IPS-15b (cell line): Measurements from ENCODE around the gene LMO4.

Source experiments
- H3K27me3 ChIP-seq: one replicate; pipeline ENCODE4 v1.6.1; 2013; ENCODE audit warnings: low read length; ENCODE audit not compliant: control insufficient read depth, insufficient read depth
- H3K36me3 ChIP-seq: one replicate; pipeline ENCODE4 v1.6.1; 2013; ENCODE audit warnings: low read length; ENCODE audit not compliant: control insufficient read depth, insufficient read depth
- H3K4me1 ChIP-seq: one replicate; pipeline ENCODE4 v1.6.1; 2013; ENCODE audit warnings: mild to moderate bottlenecking, low read length; ENCODE audit not compliant: control insufficient read depth, insufficient read depth
- H3K4me3 ChIP-seq: one replicate; pipeline ENCODE4 v1.5.1; 2013; ENCODE audit warnings: low read depth, low read length
- H3K9ac ChIP-seq: one replicate; pipeline ENCODE4 v1.6.1; 2013; ENCODE audit warnings: low read depth, mild to moderate bottlenecking, low read length
- H3K9me3 ChIP-seq: one replicate; pipeline ENCODE4 v1.6.1; 2013; ENCODE audit warnings: mild to moderate bottlenecking, low read length; ENCODE audit not compliant: control insufficient read depth, insufficient read depth

The LMO4 gene

GRCh38 chr1:87369736-87370478 is 41.2 kb downstream of the LMO4 start:
- Histone ChIP-seq H3K4me1 (peaks cover 10% of the 10 kb centered on the region), H3K36me3 (no peaks in the 10 kb centered on the region), H3K27me3 (no peaks in the 10 kb centered on the region), H3K4me3 (no peak overlapping the region), H3K9ac (no peak overlapping the region), H3K9me3 (no peaks in the 10 kb centered on the region)

- H3K36me3 ChIP-seq: no peaks in the 10 kb centered on the region
- H3K4me3 ChIP-seq: no peak overlapping the region
- no peak overlapping the region for H3K9ac ChIP-seq
- no peaks in the 10 kb centered on the region for H3K27me3 ChIP-seq
- H3K9me3 ChIP-seq: no peaks in the 10 kb centered on the region
- H3K4me1 ChIP-seq: peaks cover 10% of the 10 kb centered on the region
Measured at GRCh38 chr1:87370544-87370943, 41.9 kb downstream of the LMO4 start.

GRCh38 chr1:87379306-87379705 is 50.6 kb downstream of the LMO4 start:
- no peak overlapping the region for H3K4me3 ChIP-seq
- no peaks in the 10 kb centered on the region for H3K36me3 ChIP-seq
- H3K9ac ChIP-seq: no peak overlapping the region
- H3K9me3 ChIP-seq: no peaks in the 10 kb centered on the region
- H3K4me1 ChIP-seq: no peaks in the 10 kb centered on the region
- no peaks in the 10 kb centered on the region for H3K27me3 ChIP-seq

DNA sequence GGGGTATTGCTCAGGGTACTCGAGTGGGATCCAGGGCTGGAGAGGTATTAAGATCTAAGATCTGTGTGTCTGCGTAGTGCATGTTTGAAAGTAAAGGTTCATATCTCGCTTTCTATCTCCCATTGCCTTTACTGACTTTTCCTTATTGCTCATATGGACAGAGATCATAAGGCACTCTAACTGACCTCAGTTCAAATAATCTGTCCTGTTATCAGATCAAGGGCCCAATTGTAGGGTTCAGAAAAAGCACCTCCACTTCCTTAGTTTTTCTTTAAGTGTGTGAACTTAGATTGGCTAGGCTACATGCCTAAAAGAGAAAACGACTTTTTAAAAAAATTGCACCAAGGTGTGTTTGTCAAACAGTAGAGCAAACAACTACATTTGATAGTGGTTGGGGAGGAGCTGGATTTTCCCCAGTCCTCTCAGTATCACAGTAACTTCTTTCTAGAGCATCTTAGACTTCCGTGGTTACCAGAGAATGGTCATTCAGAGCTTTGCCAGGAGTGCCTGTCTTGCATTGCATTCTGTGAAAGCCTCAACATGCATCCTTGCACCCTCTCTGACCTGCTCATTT is 57.6 kb downstream of the LMO4 start:
- Histone ChIP-seq H3K9ac (no peak overlapping the region), H3K27me3 (no peaks in the 10 kb centered on the region), H3K9me3 (no peaks in the 10 kb centered on the region), H3K4me3 (no peak overlapping the region), H3K36me3 (no peaks in the 10 kb centered on the region), H3K4me1 (no peaks in the 10 kb centered on the region)

DNA sequence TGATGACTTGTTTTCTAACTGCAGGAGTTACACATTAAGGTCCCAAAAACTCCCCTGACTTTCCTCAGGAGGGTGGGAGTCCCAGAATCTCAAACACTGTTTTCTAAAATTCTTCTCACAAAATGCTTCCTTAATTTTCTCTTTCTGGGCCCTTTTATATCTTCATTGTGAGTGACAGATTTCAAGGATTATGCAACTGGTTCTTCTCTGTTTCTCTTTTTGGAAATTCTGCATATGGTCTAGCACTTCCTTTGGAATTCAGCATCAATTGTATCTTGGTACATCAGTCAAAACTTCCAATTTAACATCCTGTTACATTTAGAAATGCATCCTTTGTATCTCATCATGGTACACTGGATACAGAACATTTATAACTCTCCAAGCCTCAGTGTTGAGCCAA is 59.7 kb downstream of the LMO4 start:
- Histone ChIP-seq H3K4me3 (no peak overlapping the region), H3K27me3 (no peaks in the 10 kb centered on the region), H3K4me1 (no peaks in the 10 kb centered on the region), H3K36me3 (no peaks in the 10 kb centered on the region), H3K9ac (no peak overlapping the region), H3K9me3 (no peaks in the 10 kb centered on the region)

GRCh38 chr1:87389011-87389410 is 60.3 kb downstream of the LMO4 start:
- H3K9ac ChIP-seq: no peak overlapping the region
- H3K27me3 ChIP-seq: no peaks in the 10 kb centered on the region
- H3K9me3 ChIP-seq: no peaks in the 10 kb centered on the region
- no peaks in the 10 kb centered on the region for H3K4me1 ChIP-seq
- H3K4me3 ChIP-seq: no peak overlapping the region
- H3K36me3 ChIP-seq: no peaks in the 10 kb centered on the region

GRCh38 chr1:87389546-87389945 is 60.9 kb downstream of the LMO4 start:
- no peaks in the 10 kb centered on the region for H3K4me1 ChIP-seq
- no peak overlapping the region for H3K4me3 ChIP-seq
- no peaks in the 10 kb centered on the region for H3K27me3 ChIP-seq
- no peaks in the 10 kb centered on the region for H3K36me3 ChIP-seq
- no peak overlapping the region for H3K9ac ChIP-seq
- H3K9me3 ChIP-seq: no peaks in the 10 kb centered on the region

DNA sequence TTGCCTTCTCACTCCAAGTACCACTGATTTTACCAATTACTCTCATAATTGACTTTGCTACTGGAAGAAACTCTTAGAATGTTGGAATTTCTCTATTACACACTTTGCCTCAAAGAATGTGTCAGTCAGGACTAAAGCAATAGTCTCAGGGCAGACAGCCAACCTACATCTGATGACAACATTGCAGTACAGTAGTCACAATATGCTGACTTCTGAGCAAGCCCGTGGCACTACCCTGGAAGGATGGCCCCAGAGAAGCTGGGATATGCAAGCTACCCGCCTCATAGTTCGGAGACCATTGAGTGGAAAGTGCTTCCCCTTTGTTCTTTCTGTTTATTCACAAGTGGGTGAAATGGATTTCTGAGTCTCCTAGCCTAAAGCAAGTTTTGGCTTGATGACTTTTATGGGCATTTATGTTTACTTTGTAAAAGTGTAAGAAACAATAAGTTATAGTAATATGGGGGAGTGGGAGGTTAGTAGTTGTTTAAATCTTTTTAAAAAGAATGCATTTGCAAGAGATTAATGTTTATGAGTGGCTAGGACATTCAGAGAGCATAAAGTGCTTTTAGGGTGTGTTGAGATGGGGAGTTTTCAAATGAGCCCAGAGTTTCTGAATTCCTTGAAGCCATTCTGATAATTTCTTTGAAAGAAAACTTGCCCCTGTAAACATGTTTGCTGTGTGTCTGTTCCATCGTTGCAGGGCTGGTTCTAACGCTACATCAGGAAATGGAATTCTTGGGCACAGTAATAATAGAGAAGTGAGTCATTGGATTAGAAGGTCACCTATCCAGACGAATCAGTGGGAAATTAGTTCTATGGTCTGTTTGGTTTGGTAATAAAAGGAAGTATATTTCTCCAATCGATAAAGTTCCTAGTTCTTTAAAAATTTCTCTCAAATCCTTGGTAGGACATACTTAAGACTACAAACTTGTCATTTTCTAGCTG is 63.8 kb downstream of the LMO4 start:
- no peaks in the 10 kb centered on the region for H3K27me3 ChIP-seq
- no peaks in the 10 kb centered on the region for H3K9me3 ChIP-seq
- H3K36me3 ChIP-seq: no peaks in the 10 kb centered on the region
- no peaks in the 10 kb centered on the region for H3K4me1 ChIP-seq
- H3K4me3 ChIP-seq: no peak overlapping the region
- no peak overlapping the region for H3K9ac ChIP-seq

GRCh38 chr1:87393445-87394085 is 64.9 kb downstream of the LMO4 start:
- H3K9me3 ChIP-seq: no peaks in the 10 kb centered on the region
- H3K4me3 ChIP-seq: no peak overlapping the region
- H3K4me1 ChIP-seq: no peaks in the 10 kb centered on the region

DNA sequence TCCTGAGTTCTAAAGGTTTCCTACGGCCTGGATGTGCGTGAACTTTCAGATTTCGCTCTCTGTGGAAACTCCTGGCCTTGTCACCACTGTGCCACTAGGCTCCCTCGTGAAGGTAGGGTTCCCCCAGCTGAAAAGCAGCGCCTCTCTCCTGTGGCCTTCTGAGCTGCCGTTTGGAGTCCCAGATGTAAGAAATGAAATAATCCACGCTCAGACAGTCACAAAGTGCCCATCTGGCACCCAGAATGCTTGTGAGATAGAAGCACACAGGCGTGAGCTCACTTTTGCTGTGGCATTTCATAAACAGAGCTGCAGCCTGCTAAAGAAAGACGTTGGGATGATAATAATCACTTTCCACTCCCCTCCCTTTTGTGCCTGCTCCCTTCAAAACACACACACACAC is 65.8 kb downstream of the LMO4 start:
- H3K9me3 ChIP-seq: no peaks in the 10 kb centered on the region
- no peaks in the 10 kb centered on the region for H3K4me1 ChIP-seq
- H3K36me3 ChIP-seq: no peaks in the 10 kb centered on the region
- no peak overlapping the region for H3K9ac ChIP-seq
- H3K4me3 ChIP-seq: no peak overlapping the region
- no peaks in the 10 kb centered on the region for H3K27me3 ChIP-seq

More at GRCh38 chr1:87393445-87394085, 64.9 kb downstream of the LMO4 start:
- no peak overlapping the region for H3K9ac ChIP-seq
- H3K27me3 ChIP-seq: no peaks in the 10 kb centered on the region
- no peaks in the 10 kb centered on the region for H3K36me3 ChIP-seq

DNA sequence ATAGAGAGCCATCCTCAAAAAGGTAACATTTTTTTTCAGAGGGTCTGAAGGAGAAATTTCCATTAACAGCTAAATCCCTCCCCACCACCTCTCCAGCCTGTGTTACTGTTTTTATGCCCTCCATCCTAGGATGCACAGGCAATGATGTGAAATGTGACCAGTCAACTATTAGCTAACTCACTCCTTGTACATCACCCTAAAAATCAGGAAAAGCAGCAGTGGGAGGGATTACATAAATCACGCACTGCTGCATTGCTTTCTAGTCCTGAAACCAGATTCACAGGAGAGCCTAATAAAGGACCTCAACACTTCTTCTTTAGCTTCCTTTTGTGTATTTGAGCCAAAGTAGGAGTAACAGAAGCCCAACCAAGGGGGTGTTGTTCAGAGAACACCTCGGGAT is 66.3 kb downstream of the LMO4 start:
- H3K4me3 ChIP-seq: no peak overlapping the region
- H3K9me3 ChIP-seq: no peaks in the 10 kb centered on the region
- H3K4me1 ChIP-seq: no peaks in the 10 kb centered on the region
- no peak overlapping the region for H3K9ac ChIP-seq
- H3K36me3 ChIP-seq: no peaks in the 10 kb centered on the region
- no peaks in the 10 kb centered on the region for H3K27me3 ChIP-seq
